ENCODE measurements around the gene ADAR.
A peak's percentile ranks its signal among the peaks of the same experiment; 100 is the strongest.
"Not testable (repeated sequence)": the region's sequence is repeated elsewhere in the genome, so short reads cannot be mapped to it uniquely, and the experiment has no call there.

The ADAR gene

GRCh38 chr1:154607609-154608396, at the start of gene ADAR:
Gene ADAR, minus strand, starts transcription at chr1:154608186. Its CDS starts 180 bp downstream, at chr1:154608006.
- DNase-seq, result peak; percentile 99

- DNase-seq, result no peak
These were observed 49.6 kb upstream of the ADAR start for GRCh38 chr1:154657556-154657955.

GRCh38 chr1:154652893-154653292, 44.9 kb upstream of the ADAR start:
- DNase-seq, result no peak

- not testable (repeated sequence) for DNase-seq
These were observed 36.7 kb upstream of the ADAR start for GRCh38 chr1:154644724-154645123.

- DNase-seq, result no peak
These were observed 33.5 kb upstream of the ADAR start for GRCh38 chr1:154641534-154641933.

- no peak for DNase-seq
These were observed 31.9 kb upstream of the ADAR start for GRCh38 chr1:154639876-154640275.

GRCh38 chr1:154635171-154635570, 27.2 kb upstream of the ADAR start:
- DNase-seq, result no peak

- no peak for DNase-seq
These were observed 21.7 kb upstream of the ADAR start for GRCh38 chr1:154629675-154630073.

GRCh38 chr1:154629061-154629674, 21.2 kb upstream of the ADAR start:
- DNase-seq, result no peak

- no peak for DNase-seq
These were observed 20.1 kb upstream of the ADAR start for GRCh38 chr1:154628121-154628405.

GRCh38 chr1:154627257-154628120, 19.5 kb upstream of the ADAR start:
- peak; percentile 93 for DNase-seq

- DNase-seq, result peak; percentile 25
These were observed 18.7 kb upstream of the ADAR start for GRCh38 chr1:154626456-154627256.

GRCh38 chr1:154624746-154625643, 17.0 kb upstream of the ADAR start:
- DNase-seq, result peak; percentile 31

GRCh38 chr1:154623358-154623757, 15.4 kb upstream of the ADAR start:
- DNase-seq, result no peak

- DNase-seq, result no peak
These were observed 14.6 kb upstream of the ADAR start for GRCh38 chr1:154622503-154623039.

- no peak for DNase-seq
These were observed 13.9 kb upstream of the ADAR start for GRCh38 chr1:154621875-154622274.

- DNase-seq, result no peak
These were observed 12.8 kb upstream of the ADAR start for GRCh38 chr1:154620751-154621150.

- no peak for DNase-seq
These were observed 11.4 kb upstream of the ADAR start for GRCh38 chr1:154619181-154619948.

GRCh38 chr1:154616659-154617345, 8.8 kb upstream of the ADAR start:
- no peak for DNase-seq

- DNase-seq, result no peak
These were observed 7.4 kb upstream of the ADAR start for GRCh38 chr1:154615411-154615810.
